Liver (tissue), 2 donors: Measurements from ENCODE around the gene TH.

Source experiments
- EGR1 ChIP-seq, 2 donors: IDR thresholded peaks; 2 replicates each; pipeline ENCODE4 v1.6.1; 2016 to 2018; ENCODE audit warnings: antibody characterized with exemption in 2 of 2, low read depth in 2 of 2
- RAD21 ChIP-seq, 2 donors: IDR thresholded peaks; 2 replicates each; pipeline ENCODE4 v1.6.1; 2016; ENCODE audit warnings: antibody characterized with exemption in 2 of 2, mild to moderate bottlenecking in 2 of 2
- TF ChIP-seq, protein P1 (sequence below): IDR thresholded peaks from 2 replicates; pipeline ENCODE4 v1.6.1; 2016; ENCODE audit warnings: antibody characterized with exemption
- donor health status: healthy.

DNA sequence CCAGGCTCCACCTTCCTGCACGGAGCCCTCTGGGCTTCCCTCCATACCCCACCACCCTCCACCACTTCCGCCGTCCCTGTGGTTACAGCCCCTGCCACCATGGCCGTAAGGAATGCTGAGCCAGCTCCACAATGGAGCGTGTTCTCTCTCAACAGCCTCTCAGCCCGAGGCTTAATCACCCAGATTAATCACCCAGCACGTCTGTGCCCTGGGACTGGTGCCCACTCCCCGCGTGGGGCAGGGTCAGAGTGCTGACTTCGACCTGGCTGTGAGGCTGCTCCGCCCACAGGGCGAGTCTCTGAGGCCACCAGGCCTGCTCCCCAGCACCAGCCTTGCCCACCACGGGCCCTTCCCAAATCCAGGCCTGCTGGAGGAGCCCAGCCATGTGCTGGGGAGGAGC, 4.0 kb upstream of the TH start:
- TF ChIP-seq EGR1 (IDR thresholded peaks at IDR 0.05; ENCODE audit: low read depth in 2 of 2) (no peak), RAD21 (IDR thresholded peaks at IDR 0.05) (no peak)
- TF ChIP-seq, protein P1, sequence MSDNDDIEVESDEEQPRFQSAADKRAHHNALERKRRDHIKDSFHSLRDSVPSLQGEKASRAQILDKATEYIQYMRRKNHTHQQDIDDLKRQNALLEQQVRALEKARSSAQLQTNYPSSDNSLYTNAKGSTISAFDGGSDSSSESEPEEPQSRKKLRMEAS: no peak
